GM19099 (cell line): Measurements from ENCODE around the gene ENO1.
A peak's percentile ranks its signal among the peaks of the same experiment; 100 is the strongest.

Experiments used
- POLR2A ChIP-seq: IDR thresholded peaks from 3 replicates; pipeline ENCODE4 v1.6.1; 2011; ENCODE audit warnings: low read depth; ENCODE audit not compliant: insufficient read length; ENCODE audit errors: extremely low read depth

Gene ENO1

GRCh38 chr1:8873506-8874229, 4.8 kb downstream of the ENO1 start:
- no peak for TF ChIP-seq POLR2A

GRCh38 chr1:8873001-8873400, 5.5 kb downstream of the ENO1 start:
- TF ChIP-seq POLR2A = no peak

GRCh38 chr1:8871965-8872399, 6.5 kb downstream of the ENO1 start:
- no peak for TF ChIP-seq POLR2A

- TF ChIP-seq POLR2A = no peak
These were observed 6.9 kb downstream of the ENO1 start for GRCh38 chr1:8871539-8871935.

GRCh38 chr1:8870616-8871538, 7.6 kb downstream of the ENO1 start:
- TF ChIP-seq POLR2A = peak; percentile 38

- no peak for TF ChIP-seq POLR2A
These were observed 8.4 kb downstream of the ENO1 start for GRCh38 chr1:8870103-8870502.

- no peak for TF ChIP-seq POLR2A
These were observed 10.5 kb downstream of the ENO1 start for GRCh38 chr1:8867878-8868567.

- TF ChIP-seq POLR2A = peak; percentile 20
These were observed 11.6 kb downstream of the ENO1 start for GRCh38 chr1:8866792-8867415.

GRCh38 chr1:8866173-8866791, 12.2 kb downstream of the ENO1 start:
- TF ChIP-seq POLR2A = no peak

- TF ChIP-seq POLR2A = no peak
These were observed 13.7 kb downstream of the ENO1 start for GRCh38 chr1:8864713-8865344.

GRCh38 chr1:8863794-8864233, 14.7 kb downstream of the ENO1 start:
- no peak for TF ChIP-seq POLR2A

GRCh38 chr1:8863138-8863537, 15.3 kb downstream of the ENO1 start:
- no peak for TF ChIP-seq POLR2A

- no peak for TF ChIP-seq POLR2A
These were observed 16.0 kb downstream of the ENO1 start for GRCh38 chr1:8862528-8862927.
